ENCODE measurements around the gene CD55. TPM values are rescaled to one million over a fixed set of nuclear protein-coding genes. Genes with fewer than 3 reads are reported as not detected.

CD55 gene
- total RNA-seq, 1 experiment from 2014 or later: 108 TPM

DNA sequence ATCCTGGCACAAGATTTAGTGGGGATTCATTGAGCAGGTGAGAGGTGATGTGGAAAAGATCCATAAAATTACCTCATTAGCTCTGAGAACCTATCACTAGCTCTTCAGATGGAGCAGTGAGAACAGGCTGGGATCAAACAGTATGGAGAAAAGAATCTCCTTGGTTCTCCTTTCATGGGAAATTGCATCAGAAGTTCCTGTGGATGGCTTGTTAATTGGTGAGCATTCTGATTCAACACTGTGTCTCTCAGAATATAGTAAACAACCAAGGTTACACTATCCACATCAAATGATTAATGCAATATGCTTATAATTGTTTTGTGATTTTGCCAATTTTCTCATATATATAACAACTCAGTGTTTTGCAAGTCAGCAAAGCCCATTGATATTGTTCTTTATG is 8.3 kb upstream of the CD55 start:
- Histone ChIP-seq H3K9ac (ENCODE audit: low read length) (no peak overlapping the region), H2AFZ (ENCODE audit: low read length) (no peak overlapping the region), H3K4me2 (ENCODE audit: low read length) (no peak overlapping the region), H3K27me3 (ENCODE audit: low read length) (no peaks in the 10 kb centered on the region), H3K27ac (ENCODE audit: low read length) (no peak overlapping the region), H4K20me1 (ENCODE audit: low read length) (no peaks in the 10 kb centered on the region), H3K9me3 (ENCODE audit: low read length) (no peaks in the 10 kb centered on the region), H3K4me1 (ENCODE audit: insufficient read depth, low read length) (peaks cover 68% of the 10 kb centered on the region), H3K36me3 (ENCODE audit: low read depth, low read length) (no peaks in the 10 kb centered on the region), H3F3A (ENCODE audit: low read length, unreplicated experiment) (peaks cover 6% of the 10 kb centered on the region), H3K79me2 (ENCODE audit: low read length) (no peaks in the 10 kb centered on the region), H3K9me2 (replicated peaks; ENCODE audit: low read length) (no peaks in the 10 kb centered on the region), H3K4me3 (ENCODE audit: low read length) (no peak overlapping the region)
- intact Hi-C loops (cut with micrococcal nuclease): no loop called here
- TF ChIP-seq EZH2 (IDR thresholded peaks at IDR 0.05; ENCODE audit: low read length, unreplicated experiment): no peak
- TF ChIP-seq, protein P1, sequence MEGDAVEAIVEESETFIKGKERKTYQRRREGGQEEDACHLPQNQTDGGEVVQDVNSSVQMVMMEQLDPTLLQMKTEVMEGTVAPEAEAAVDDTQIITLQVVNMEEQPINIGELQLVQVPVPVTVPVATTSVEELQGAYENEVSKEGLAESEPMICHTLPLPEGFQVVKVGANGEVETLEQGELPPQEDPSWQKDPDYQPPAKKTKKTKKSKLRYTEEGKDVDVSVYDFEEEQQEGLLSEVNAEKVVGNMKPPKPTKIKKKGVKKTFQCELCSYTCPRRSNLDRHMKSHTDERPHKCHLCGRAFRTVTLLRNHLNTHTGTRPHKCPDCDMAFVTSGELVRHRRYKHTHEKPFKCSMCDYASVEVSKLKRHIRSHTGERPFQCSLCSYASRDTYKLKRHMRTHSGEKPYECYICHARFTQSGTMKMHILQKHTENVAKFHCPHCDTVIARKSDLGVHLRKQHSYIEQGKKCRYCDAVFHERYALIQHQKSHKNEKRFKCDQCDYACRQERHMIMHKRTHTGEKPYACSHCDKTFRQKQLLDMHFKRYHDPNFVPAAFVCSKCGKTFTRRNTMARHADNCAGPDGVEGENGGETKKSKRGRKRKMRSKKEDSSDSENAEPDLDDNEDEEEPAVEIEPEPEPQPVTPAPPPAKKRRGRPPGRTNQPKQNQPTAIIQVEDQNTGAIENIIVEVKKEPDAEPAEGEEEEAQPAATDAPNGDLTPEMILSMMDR (conservative IDR thresholded peaks at IDR 0.05; ENCODE audit: low read depth, low read length): no peak
- TF ChIP-seq EZH2phosphoT487 (IDR thresholded peaks at IDR 0.05; ENCODE audit: borderline replicate concordance, low read length): no peak
- POLR2A ChIA-PET (ENCODE audit: unreplicated experiment): no interaction called here
- CTCF ChIA-PET: no interaction called here
- no TSS peak for BruUV-seq (replicated peaks)
- ATAC-seq: no peak
- DNase-seq: no peak

DNA sequence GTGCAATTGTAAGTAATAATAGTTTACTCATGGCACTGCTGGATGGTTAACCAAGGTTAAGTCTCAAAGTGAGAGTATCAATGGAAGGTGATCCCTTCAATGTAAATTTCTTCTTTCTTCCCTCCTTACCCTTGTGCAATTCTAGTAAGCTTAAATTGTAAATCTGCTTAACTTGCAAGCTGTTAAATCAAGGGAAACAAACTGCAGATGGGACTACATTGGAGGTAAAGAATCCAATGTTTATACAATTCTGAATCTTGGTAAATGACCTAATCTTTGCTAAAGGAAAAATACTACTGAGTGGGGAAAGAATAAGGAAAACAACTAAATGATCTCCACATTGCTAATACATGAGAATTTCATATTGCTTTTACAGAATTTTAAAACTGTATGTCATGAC is 6.7 kb upstream of the CD55 start:
- Histone ChIP-seq H3K9ac (ENCODE audit: low read length) (no peak overlapping the region), H3F3A (ENCODE audit: low read length, unreplicated experiment) (peaks cover 6% of the 10 kb centered on the region), H4K20me1 (ENCODE audit: low read length) (no peaks in the 10 kb centered on the region), H3K9me3 (ENCODE audit: low read length) (no peaks in the 10 kb centered on the region), H3K27me3 (ENCODE audit: low read length) (no peaks in the 10 kb centered on the region), H3K4me3 (ENCODE audit: low read length) (no peak overlapping the region), H3K9me2 (replicated peaks; ENCODE audit: low read length) (no peaks in the 10 kb centered on the region), H3K27ac (ENCODE audit: low read length) (no peak overlapping the region), H3K36me3 (ENCODE audit: low read depth, low read length) (no peaks in the 10 kb centered on the region), H3K4me2 (ENCODE audit: low read length) (no peak overlapping the region), H3K79me2 (ENCODE audit: low read length) (no peaks in the 10 kb centered on the region), H2AFZ (ENCODE audit: low read length) (no peak overlapping the region), H3K4me1 (ENCODE audit: insufficient read depth, low read length) (peaks cover 56% of the 10 kb centered on the region)
- ChIA-PET POLR2A (ENCODE audit: unreplicated experiment) (no interaction called here), CTCF (no interaction called here)
- ATAC-seq (no peak), DNase-seq (no peak)
- BruUV-seq (replicated peaks): no TSS peak
- TF ChIP-seq EZH2phosphoT487 (IDR thresholded peaks at IDR 0.05; ENCODE audit: borderline replicate concordance, low read length) (no peak), EZH2 (IDR thresholded peaks at IDR 0.05; ENCODE audit: low read length, unreplicated experiment) (no peak)
- TF ChIP-seq, protein P1 (conservative IDR thresholded peaks at IDR 0.05; ENCODE audit: low read depth, low read length): no peak
- intact Hi-C loops (cut with micrococcal nuclease): no loop called here

DNA sequence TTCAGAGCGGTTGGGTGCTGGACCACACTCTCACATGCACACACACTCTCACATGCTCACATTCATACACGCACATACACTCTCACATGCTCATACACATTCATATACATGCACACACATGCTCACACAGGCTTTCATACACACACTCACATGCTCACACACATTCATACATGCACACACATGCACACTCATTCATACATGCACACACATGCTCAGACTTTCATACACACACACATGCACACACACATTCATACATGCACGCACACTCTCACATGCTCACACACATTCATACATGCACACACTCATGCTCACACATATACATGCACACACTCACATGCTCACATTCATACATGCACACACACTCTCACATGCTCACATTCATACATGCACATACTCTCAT is 6.0 kb upstream of the CD55 start:
- intact Hi-C loops (cut with micrococcal nuclease): no loop called here
- H3K4me2 ChIP-seq (ENCODE audit: low read length): peak overlapping the region; percentile 70
- ATAC-seq: no peak
- H4K20me1 ChIP-seq (ENCODE audit: low read length): no peaks in the 10 kb centered on the region
- H3F3A ChIP-seq (ENCODE audit: low read length, unreplicated experiment): peaks cover 6% of the 10 kb centered on the region
- peak overlapping the region; percentile 44; the same call in 1 of the 2 replicates for H3K9ac ChIP-seq (ENCODE audit: low read length)
- peak overlapping the region; percentile 12; the same call in 1 of the 2 replicates for H3K4me3 ChIP-seq (ENCODE audit: low read length)
- no TSS peak for BruUV-seq (replicated peaks)
- TF ChIP-seq EZH2phosphoT487 (IDR thresholded peaks at IDR 0.05; ENCODE audit: borderline replicate concordance, low read length): no peak
- TF ChIP-seq, protein P1 (conservative IDR thresholded peaks at IDR 0.05; ENCODE audit: low read depth, low read length): no peak
- TF ChIP-seq EZH2 (IDR thresholded peaks at IDR 0.05; ENCODE audit: low read length, unreplicated experiment): no peak
- DNase-seq: no peak
- no peaks in the 10 kb centered on the region for H3K9me3 ChIP-seq (ENCODE audit: low read length)
- POLR2A ChIA-PET (ENCODE audit: unreplicated experiment): no interaction called here
- no peak overlapping the region for H2AFZ ChIP-seq (ENCODE audit: low read length)
- H3K27me3 ChIP-seq (ENCODE audit: low read length): no peaks in the 10 kb centered on the region
- H3K79me2 ChIP-seq (ENCODE audit: low read length): no peaks in the 10 kb centered on the region
- CTCF ChIA-PET: no interaction called here
- no peaks in the 10 kb centered on the region for H3K36me3 ChIP-seq (ENCODE audit: low read depth, low read length)
- H3K4me1 ChIP-seq (ENCODE audit: insufficient read depth, low read length): peaks cover 50% of the 10 kb centered on the region
- peak overlapping the region; percentile 87 for H3K27ac ChIP-seq (ENCODE audit: low read length)
- no peaks in the 10 kb centered on the region for H3K9me2 ChIP-seq (replicated peaks; ENCODE audit: low read length)

All from PC-3 (cell line).